Liver (tissue), 3 donors: ENCODE measurements around the gene ZNF74.

ENCODE experiments used
- ATF3 ChIP-seq: IDR thresholded peaks from 2 replicates; pipeline ENCODE4 v1.6.1; 2016; ENCODE audit warnings: antibody characterized with exemption
- CTCF ChIP-seq: fragments of 150-350 bp; IDR thresholded peaks from 2 replicates; pipeline ENCODE4 v1.5.1; 2017; ENCODE audit warnings: improper control_type of control experiment, low read depth, low read length; ENCODE audit not compliant: missing input control
- EGR1 ChIP-seq, 2 donors: IDR thresholded peaks; 2 replicates each; pipeline ENCODE4 v1.6.1; 2016 to 2018; ENCODE audit warnings: antibody characterized with exemption in 2 of 2, low read depth in 2 of 2
- FOXA1 ChIP-seq: IDR thresholded peaks from 2 replicates; pipeline ENCODE4 v1.6.1; 2016; ENCODE audit warnings: antibody characterized with exemption
- JUND ChIP-seq, 2 donors: IDR thresholded peaks; 2 replicates each; pipeline ENCODE4 v1.6.1; 2016; ENCODE audit warnings: antibody characterized with exemption in 2 of 2
- RAD21 ChIP-seq, 2 donors: IDR thresholded peaks; 2 replicates each; pipeline ENCODE4 v1.6.1; 2016; ENCODE audit warnings: antibody characterized with exemption in 2 of 2, mild to moderate bottlenecking in 2 of 2
- REST ChIP-seq: IDR thresholded peaks from 2 replicates; pipeline ENCODE4 v1.6.1; 2016; ENCODE audit warnings: antibody characterized with exemption, mild to moderate bottlenecking
- RXRA ChIP-seq, 2 donors: IDR thresholded peaks; 2 replicates each; pipeline ENCODE4 v1.6.1; 2017 to 2018; ENCODE audit warnings: antibody characterized with exemption in 2 of 2, mild to moderate bottlenecking in 1 of 2
- TAF1 ChIP-seq: conservative IDR thresholded peaks from 2 replicates; pipeline ENCODE4 v1.6.1; 2016; ENCODE audit warnings: antibody characterized with exemption, mild to moderate bottlenecking
- donor health status: healthy.
- donor health status: healthy.

- TF ChIP-seq TAF1 (no peak), CTCF (peak; percentile 23), RXRA (IDR thresholded peaks at IDR 0.05) (no peak), FOXA1 (no peak), RAD21 (IDR thresholded peaks at IDR 0.05) (peak in 1 of 2 donors; percentile 55), EGR1 (IDR thresholded peaks at IDR 0.05; ENCODE audit: low read depth in 2 of 2) (no peak), ATF3 (no peak), REST (no peak), JUND (IDR thresholded peaks at IDR 0.05) (no peak)
Measured at GRCh38 chr22:20430720-20431510, 37.0 kb downstream of the ZNF74 start.
